Measurements from ENCODE around the gene OR8K5.

GRCh38 chr11:56140151-56140661, 19.9 kb downstream of the OR8K5 start, which contains the start of gene OR8J3:
- no peak for TF ChIP-seq POLR2AphosphoS5 (IDR thresholded peaks at IDR 0.05)
- TF ChIP-seq CTCF (IDR thresholded peaks at IDR 0.05), result no peak
- no peak for TF ChIP-seq POLR2A (IDR thresholded peaks at IDR 0.05; ENCODE audit: low read depth)
- no peak for TF ChIP-seq EP300 (IDR thresholded peaks at IDR 0.05)

Measured in esophagus muscularis mucosa (tissue), 4 donors.